G401 (cell line): ENCODE results near the gene ANKIB1. TPM values are rescaled to one million over a fixed set of nuclear protein-coding genes. Genes with fewer than 3 reads are reported as not detected.
"Not testable (repeated sequence)": the region's sequence is repeated elsewhere in the genome, so short reads cannot be mapped to it uniquely, and the experiment has no call there.

Experiments used
- DNase-seq: peaks from one replicate; pipeline ENCODE4 v3.0.0-alpha.2; 2015; ENCODE audit warnings: low spot score
- in situ Hi-C: cut with HindIII; loops from 2 replicates; pipeline ENCODE4 v1.10.0; 2016; ENCODE audit warnings: low sequenced_read_pairs, mixed read lengths
- total RNA-seq: library from RNA; depleted of rRNA; stranded (reverse); fragments of >200 nt; shearing (Covaris generic); gene quantifications from 2 replicates; pipeline ENCODE4 v1.2.3, GENCODE V29; 2014; rRNA removed

ANKIB1 gene
- 24.7 and 46.3 TPM in 2 replicates for total RNA-seq

GRCh38 chr7:92245487-92246359 is at the start of gene ANKIB1, which contains the start of gene KRIT1:
TSS of gene ANKIB1 (plus strand) at chr7:92245974. CDS start at chr7:92294979, 49,005 bp downstream.
TSS of gene KRIT1 (minus strand) at chr7:92245914. CDS start at chr7:92242135, 3,779 bp downstream.
- peak; percentile 90 for DNase-seq
- in situ Hi-C loops: no loop called here

- in situ Hi-C loops: no loop called here
- no peak for DNase-seq
Observed at GRCh38 chr7:92200791-92201190, 45.0 kb upstream of the ANKIB1 start.

GRCh38 chr7:92205987-92206386 is 39.8 kb upstream of the ANKIB1 start:
- in situ Hi-C loops: no loop called here
- DNase-seq: no peak

- in situ Hi-C loops: no loop called here
- no peak for DNase-seq
Observed at GRCh38 chr7:92206672-92207071, 39.1 kb upstream of the ANKIB1 start.

GRCh38 chr7:92221766-92222165 is 24.0 kb upstream of the ANKIB1 start:
- DNase-seq: no peak
- in situ Hi-C loops: no loop called here

GRCh38 chr7:92226981-92227380 is 18.8 kb upstream of the ANKIB1 start:
- DNase-seq: no peak
- in situ Hi-C loops: no loop called here

- in situ Hi-C loops: no loop called here
- DNase-seq: no peak
Observed at GRCh38 chr7:92228100-92228499, 17.7 kb upstream of the ANKIB1 start.

- in situ Hi-C loops: no loop called here
Observed at GRCh38 chr7:92228742-92229141, 17.0 kb upstream of the ANKIB1 start.

GRCh38 chr7:92230547-92230946 is 15.2 kb upstream of the ANKIB1 start:
- in situ Hi-C loops: no loop called here
- no peak for DNase-seq

More at GRCh38 chr7:92228742-92229141, 17.0 kb upstream of the ANKIB1 start:
- DNase-seq: no peak

- in situ Hi-C loops: no loop called here
Observed at GRCh38 chr7:92242972-92243371, 2.8 kb upstream of the ANKIB1 start.

GRCh38 chr7:92244808-92245486 is 827 bp upstream of the ANKIB1 start:
- no peak for DNase-seq
- in situ Hi-C loops: no loop called here

More at GRCh38 chr7:92242972-92243371, 2.8 kb upstream of the ANKIB1 start:
- DNase-seq: no peak

- in situ Hi-C loops: no loop called here
- peak; percentile 39 for DNase-seq
Observed at GRCh38 chr7:92246360-92247101, 757 bp downstream of the ANKIB1 start.

- in situ Hi-C loops: no loop called here
Observed at GRCh38 chr7:92250603-92251002, 4.8 kb downstream of the ANKIB1 start.

GRCh38 chr7:92251181-92251580 is 5.4 kb downstream of the ANKIB1 start:
- in situ Hi-C loops: no loop called here
- no peak for DNase-seq

More at GRCh38 chr7:92250603-92251002, 4.8 kb downstream of the ANKIB1 start:
- DNase-seq: no peak

- in situ Hi-C loops: no loop called here
- DNase-seq: no peak
Observed at GRCh38 chr7:92253251-92253650, 7.5 kb downstream of the ANKIB1 start.

- in situ Hi-C loops, DNase-seq: not testable (repeated sequence)
Observed at GRCh38 chr7:92254800-92255199, 9.0 kb downstream of the ANKIB1 start.

GRCh38 chr7:92255308-92255707 is 9.5 kb downstream of the ANKIB1 start:
- no peak for DNase-seq
- in situ Hi-C loops: no loop called here

GRCh38 chr7:92259062-92259461 is 13.3 kb downstream of the ANKIB1 start:
- in situ Hi-C loops: no loop called here
- no peak for DNase-seq

GRCh38 chr7:92259610-92260247 is 14.0 kb downstream of the ANKIB1 start:
- in situ Hi-C loops: no loop called here

More at GRCh38 chr7:92259610-92260247, 14.0 kb downstream of the ANKIB1 start:
- no peak for DNase-seq
